HUES64 (cell line): ENCODE results near the gene PRKAR1B.

Experiments used
- H3K27ac ChIP-seq: 2 replicates; pipeline ENCODE4 v1.7.0; 2013; ENCODE audit warnings: low read depth, low read length, inconsistent platforms
- H3K27me3 ChIP-seq: 2 replicates; pipeline ENCODE4 v1.6.1; 2013; ENCODE audit warnings: mild to moderate bottlenecking, low read length; ENCODE audit not compliant: insufficient read depth
- H3K36me3 ChIP-seq: 2 replicates; pipeline ENCODE4 v1.6.1; 2013; ENCODE audit warnings: mild to moderate bottlenecking, low read length; ENCODE audit not compliant: insufficient read depth
- H3K4me1 ChIP-seq: 2 replicates; pipeline ENCODE4 v1.6.1; 2013; ENCODE audit warnings: mild to moderate bottlenecking, low read length, moderate library complexity; ENCODE audit not compliant: insufficient read depth
- H3K4me3 ChIP-seq: 2 replicates; pipeline ENCODE4 v1.5.1; 2013; ENCODE audit warnings: mild to moderate bottlenecking, low read length, moderate library complexity
- H3K9ac ChIP-seq: 2 replicates; pipeline ENCODE4 v1.6.1; 2013; ENCODE audit warnings: mild to moderate bottlenecking, low read depth, low read length
- H3K9me3 ChIP-seq: 2 replicates; pipeline ENCODE4 v1.6.1; 2013; ENCODE audit warnings: low read depth, low read length; ENCODE audit not compliant: insufficient read depth
- WGBS: fragments of 150-250, 120-280 bp; methylation state at CpG from one replicate; pipeline ENCODE4 v1.1.7; 2013; ENCODE audit warnings: missing lambda C conversion rate; 5-methylcytosine and 5-hydroxymethylcytosine counted together

The PRKAR1B gene

DNA sequence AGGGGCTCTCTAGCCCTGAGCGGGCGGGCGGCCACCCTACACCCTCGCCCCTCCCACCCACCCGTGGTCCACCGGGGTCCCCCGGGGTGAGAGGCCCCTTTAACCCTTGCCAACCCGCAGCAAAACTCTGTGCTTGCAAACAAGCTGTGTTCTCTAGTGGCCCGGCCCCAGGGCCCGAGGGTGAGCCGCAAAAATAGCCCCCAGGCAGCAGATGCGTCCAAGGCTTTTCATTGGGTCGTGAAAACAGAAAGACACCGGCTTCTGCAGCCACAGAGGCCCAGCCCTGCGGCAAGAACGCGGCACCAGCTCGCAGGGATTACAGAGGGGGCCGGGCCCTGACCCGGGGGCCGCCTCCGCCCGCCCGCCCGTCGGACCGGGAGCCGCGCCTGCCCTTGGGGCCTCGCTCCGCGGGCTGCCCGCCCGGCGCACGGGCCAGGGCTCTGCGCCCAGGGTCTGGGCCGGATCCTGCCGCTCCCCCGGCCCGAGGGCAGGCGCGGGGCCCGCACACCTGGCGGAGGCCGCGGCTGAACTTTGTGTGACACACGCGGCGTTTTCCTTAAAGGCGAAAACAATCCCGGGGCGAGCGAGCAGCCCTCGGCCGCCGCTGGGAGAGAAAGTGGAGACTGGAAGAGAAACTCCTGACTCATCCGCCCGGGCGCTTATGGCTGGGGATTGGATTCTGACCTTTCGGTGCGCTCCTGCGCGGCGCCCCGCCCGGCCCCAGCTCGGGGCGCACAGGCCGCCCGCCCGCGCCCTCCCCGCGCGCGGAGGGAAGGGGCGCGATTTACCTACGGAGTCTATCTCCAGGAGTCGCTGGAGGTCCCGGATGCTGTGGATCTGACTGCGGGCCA is 210.2 kb downstream of the PRKAR1B start:
- peak overlapping the region; percentile 72 for H3K9ac ChIP-seq
- H3K27me3 ChIP-seq, result peaks cover 38% of the 10 kb centered on the region
- peaks cover 22% of the 10 kb centered on the region for H3K4me1 ChIP-seq
- WGBS, result under 1% methylated on average over 81 of the region's 83 CpGs
- H3K36me3 ChIP-seq, result peaks cover 2% of the 10 kb centered on the region; the same call in 1 of the 2 replicates
- peak overlapping the region; percentile 93; the same call in 1 of the 2 replicates for H3K27ac ChIP-seq
- H3K4me3 ChIP-seq, result peak overlapping the region; percentile 84
- no peaks in the 10 kb centered on the region for H3K9me3 ChIP-seq

- Histone ChIP-seq H3K36me3 (peaks cover 7% of the 10 kb centered on the region; the same call in 1 of the 2 replicates), H3K27ac (peak overlapping the region; percentile 93; the same call in 1 of the 2 replicates), H3K4me1 (peaks cover 22% of the 10 kb centered on the region), H3K9me3 (no peaks in the 10 kb centered on the region), H3K9ac (peak overlapping the region; percentile 19), H3K27me3 (peaks cover 32% of the 10 kb centered on the region), H3K4me3 (peak overlapping the region; percentile 84)
- 2% methylated on average over 13 of the region's 13 CpGs for WGBS
Observed at GRCh38 chr7:516216-516605, 210.9 kb downstream of the PRKAR1B start.

DNA sequence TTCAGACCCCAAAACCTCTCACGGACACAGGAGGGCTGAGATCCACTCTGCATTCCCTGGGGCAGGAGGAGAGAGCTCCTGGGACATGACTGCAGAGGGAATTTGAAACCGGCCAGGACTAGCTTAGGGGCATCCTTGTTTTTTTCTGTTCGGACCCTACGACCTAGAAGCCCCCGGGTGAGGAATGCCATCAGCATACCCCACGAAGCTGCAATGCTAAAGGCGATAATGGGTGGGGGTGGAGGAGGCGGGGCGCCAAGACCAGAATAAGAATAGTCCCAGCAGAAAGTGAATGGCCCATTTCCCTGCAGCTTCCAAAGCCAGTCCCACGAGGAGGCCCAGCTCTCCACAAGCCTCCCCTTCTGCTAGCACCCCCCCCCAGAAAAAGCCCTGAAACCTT is 211.5 kb downstream of the PRKAR1B start:
- no peaks in the 10 kb centered on the region for H3K9me3 ChIP-seq
- H3K27me3 ChIP-seq, result peaks cover 26% of the 10 kb centered on the region
- peaks cover 11% of the 10 kb centered on the region; the same call in 1 of the 2 replicates for H3K36me3 ChIP-seq
- WGBS, result 2% methylated on average over 10 of the region's 10 CpGs
- H3K4me1 ChIP-seq, result peaks cover 22% of the 10 kb centered on the region
- peak overlapping the region; percentile 93 for H3K27ac ChIP-seq
- peak overlapping the region; percentile 57 for H3K9ac ChIP-seq
- peak overlapping the region; percentile 84 for H3K4me3 ChIP-seq

DNA sequence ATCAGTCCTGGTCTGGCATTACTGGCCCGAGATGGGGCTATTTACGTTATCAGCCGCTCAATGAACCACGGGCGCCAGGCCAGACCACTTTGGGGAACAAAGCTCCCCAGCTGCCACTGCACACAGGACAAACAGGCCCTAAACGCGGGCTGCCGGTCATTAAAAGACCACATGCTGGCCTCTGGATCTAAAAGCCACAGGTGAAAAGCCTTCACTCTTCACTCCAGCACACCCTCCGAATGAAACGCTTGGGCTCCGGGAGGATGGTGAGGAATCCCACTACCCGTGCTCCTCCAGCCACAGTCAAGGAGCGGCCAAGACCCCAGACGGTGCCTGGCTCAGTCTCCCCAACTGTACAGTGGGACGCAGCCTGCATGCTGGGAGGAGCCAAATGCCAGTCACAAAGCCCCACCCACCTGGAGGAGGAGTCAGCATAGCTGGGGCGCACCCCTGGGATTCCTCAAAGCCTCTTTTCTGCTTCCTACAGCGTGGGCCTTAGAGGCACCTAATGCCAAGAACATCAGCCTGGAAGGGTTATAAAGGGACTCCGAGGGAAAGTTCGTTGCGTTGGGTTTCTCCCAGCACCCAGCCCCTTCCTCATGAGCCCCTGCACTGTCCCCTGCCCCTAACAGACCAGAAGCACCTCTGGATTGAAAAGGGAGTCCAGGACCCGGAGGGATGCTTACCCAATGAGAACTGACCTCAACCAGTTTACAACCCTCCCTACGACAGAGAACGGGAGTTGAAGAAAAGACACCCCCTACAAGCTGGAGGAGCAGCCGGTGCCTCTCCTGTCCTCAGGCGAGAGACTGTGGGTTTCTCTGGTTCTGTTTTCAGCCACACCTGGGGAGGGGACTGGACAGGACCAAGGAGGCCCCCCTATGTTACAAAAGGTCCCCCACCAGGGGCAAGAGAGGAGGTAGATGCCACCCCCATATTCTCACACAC is 212.2 kb downstream of the PRKAR1B start:
- Histone ChIP-seq H3K27ac (peak overlapping the region; percentile 93), H3K36me3 (peaks cover 12% of the 10 kb centered on the region; the same call in 1 of the 2 replicates), H3K9ac (peak overlapping the region; percentile 57), H3K4me3 (peak overlapping the region; percentile 84), H3K27me3 (peaks cover 20% of the 10 kb centered on the region), H3K4me1 (peaks cover 22% of the 10 kb centered on the region), H3K9me3 (no peaks in the 10 kb centered on the region)
- WGBS, result 26% methylated on average over 25 of the region's 25 CpGs

GRCh38 chr7:514242-514641 is 212.8 kb downstream of the PRKAR1B start:
- 93% methylated on average over 10 of the region's 10 CpGs for WGBS
- H3K4me1 ChIP-seq, result peaks cover 22% of the 10 kb centered on the region
- H3K36me3 ChIP-seq, result peaks cover 18% of the 10 kb centered on the region
- peaks cover 18% of the 10 kb centered on the region for H3K27me3 ChIP-seq
- no peak overlapping the region for H3K9ac ChIP-seq
- no peak overlapping the region for H3K4me3 ChIP-seq
- H3K9me3 ChIP-seq, result no peaks in the 10 kb centered on the region
- H3K27ac ChIP-seq, result peak overlapping the region; percentile 93; the same call in 1 of the 2 replicates

DNA sequence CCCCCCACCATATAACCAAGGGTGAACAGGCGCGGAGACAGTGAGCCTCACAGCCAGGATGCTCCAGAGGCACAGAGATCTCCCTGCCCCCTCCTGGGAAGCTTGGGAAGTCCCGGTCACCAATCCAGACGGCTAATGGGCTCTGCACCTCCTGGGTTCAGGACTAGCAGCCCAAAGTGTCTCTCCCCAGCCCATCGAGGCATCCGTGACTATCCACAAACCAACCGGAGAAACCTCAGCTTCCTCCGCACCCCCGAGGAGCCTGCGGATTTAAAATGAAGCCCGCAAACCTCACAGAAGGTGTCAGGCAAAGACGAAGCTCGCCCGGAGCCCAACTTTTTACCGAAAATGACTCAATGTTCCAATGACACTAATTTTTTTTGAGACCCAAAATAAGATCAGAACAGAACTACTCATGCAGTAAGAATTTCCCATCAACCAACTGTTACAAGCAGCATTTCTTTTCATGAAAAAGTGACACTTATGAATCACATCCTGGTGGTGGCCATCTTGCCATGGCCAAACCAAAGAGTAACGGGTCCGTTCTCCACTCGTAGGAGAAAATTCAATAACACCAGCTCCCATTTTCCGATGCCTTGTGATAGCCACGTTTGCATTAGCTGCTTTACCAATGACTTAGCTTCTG is 213.4 kb downstream of the PRKAR1B start:
- Histone ChIP-seq H3K4me1 (peaks cover 22% of the 10 kb centered on the region), H3K9me3 (no peaks in the 10 kb centered on the region), H3K27ac (no peak overlapping the region), H3K4me3 (no peak overlapping the region), H3K9ac (no peak overlapping the region), H3K36me3 (peaks cover 24% of the 10 kb centered on the region), H3K27me3 (peaks cover 16% of the 10 kb centered on the region)
- 88% methylated on average over 20 of the region's 20 CpGs for WGBS

- 92% methylated on average over 32 of the region's 32 CpGs for WGBS
- no peak overlapping the region for H3K27ac ChIP-seq
- no peak overlapping the region for H3K9ac ChIP-seq
- peaks cover 10% of the 10 kb centered on the region for H3K27me3 ChIP-seq
- H3K9me3 ChIP-seq, result no peaks in the 10 kb centered on the region
- peaks cover 22% of the 10 kb centered on the region for H3K4me1 ChIP-seq
- no peak overlapping the region for H3K4me3 ChIP-seq
- peaks cover 33% of the 10 kb centered on the region for H3K36me3 ChIP-seq
Observed at GRCh38 chr7:512541-513311, 214.4 kb downstream of the PRKAR1B start.

DNA sequence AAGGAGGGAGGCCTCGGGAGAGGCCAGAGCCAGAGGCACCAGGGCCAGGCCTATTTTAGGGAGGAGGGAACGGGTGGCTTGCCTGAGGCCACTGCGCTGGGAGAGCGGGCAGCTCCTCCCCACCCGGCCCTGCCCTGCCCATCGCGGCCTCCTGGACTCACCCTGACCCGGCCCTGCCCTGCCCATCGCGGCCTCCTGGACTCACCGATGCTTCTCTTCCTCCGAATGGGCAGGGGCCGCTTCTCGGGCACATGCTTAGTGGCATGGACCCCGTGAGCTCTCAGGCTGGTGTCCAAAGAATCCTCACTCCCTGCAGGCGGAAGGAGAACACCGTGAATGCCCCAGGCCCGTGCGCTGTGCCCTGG is 215.0 kb downstream of the PRKAR1B start:
- Histone ChIP-seq H3K27me3 (peaks cover 6% of the 10 kb centered on the region), H3K4me1 (peaks cover 22% of the 10 kb centered on the region), H3K9ac (no peak overlapping the region), H3K27ac (no peak overlapping the region), H3K4me3 (no peak overlapping the region), H3K36me3 (peaks cover 36% of the 10 kb centered on the region), H3K9me3 (no peaks in the 10 kb centered on the region)
- 92% methylated on average over 19 of the region's 19 CpGs for WGBS

DNA sequence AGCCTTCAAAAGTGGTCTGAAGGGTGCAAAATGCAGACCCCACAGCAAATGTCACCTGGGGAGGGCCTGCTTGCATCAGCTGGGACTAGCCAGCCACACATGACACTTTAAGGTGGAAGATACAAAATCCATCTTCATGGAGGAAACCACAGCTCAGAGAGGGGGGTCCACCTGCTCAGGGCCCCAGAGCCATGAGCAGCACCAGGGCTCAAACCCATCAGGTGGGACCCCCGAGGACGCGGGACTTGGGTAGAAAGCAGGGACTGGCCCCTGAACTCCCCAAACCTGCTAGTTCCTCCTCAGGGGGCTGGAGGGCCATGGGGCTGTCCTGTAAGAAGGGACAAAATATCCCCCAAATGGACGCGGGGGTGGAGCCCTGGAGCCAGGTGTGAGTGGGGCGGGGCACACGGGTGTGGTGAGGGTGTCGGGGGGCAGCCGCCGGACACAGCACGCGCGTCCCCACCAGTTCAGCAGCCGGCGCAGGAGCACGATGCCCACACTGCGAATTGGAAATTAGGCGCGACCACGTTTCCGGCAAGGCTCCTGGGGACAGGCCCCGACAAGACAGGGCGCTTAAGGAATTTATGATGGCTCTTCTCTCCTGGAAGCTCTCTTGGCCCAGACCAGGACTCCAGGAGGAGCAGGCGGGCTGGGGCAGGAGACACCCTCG is 215.5 kb downstream of the PRKAR1B start:
- H3K27ac ChIP-seq, result no peak overlapping the region
- H3K27me3 ChIP-seq, result peaks cover under 1% of the 10 kb centered on the region; the same call in 1 of the 2 replicates
- peaks cover 22% of the 10 kb centered on the region for H3K4me1 ChIP-seq
- H3K36me3 ChIP-seq, result peaks cover 40% of the 10 kb centered on the region
- WGBS, result 93% methylated on average over 25 of the region's 25 CpGs
- no peak overlapping the region for H3K4me3 ChIP-seq
- H3K9me3 ChIP-seq, result no peaks in the 10 kb centered on the region
- no peak overlapping the region for H3K9ac ChIP-seq

- H3K36me3 ChIP-seq, result peaks cover 45% of the 10 kb centered on the region
- 91% methylated on average over 25 of the region's 25 CpGs for WGBS
- no peak overlapping the region for H3K9ac ChIP-seq
- H3K27me3 ChIP-seq, result no peaks in the 10 kb centered on the region
- no peak overlapping the region for H3K4me3 ChIP-seq
- no peak overlapping the region for H3K27ac ChIP-seq
- peaks cover 19% of the 10 kb centered on the region for H3K4me1 ChIP-seq
- H3K9me3 ChIP-seq, result no peaks in the 10 kb centered on the region
Observed at GRCh38 chr7:510782-511281, 216.2 kb downstream of the PRKAR1B start.
